Panc1 (cell line): ENCODE data around the gene SDHD.

Experiments used
- CTCF ChIP-seq: fragments of 450-650 bp; IDR thresholded peaks from 2 replicates; pipeline ENCODE4 v1.5.1; 2017; ENCODE audit warnings: mild to moderate bottlenecking
- POLR2AphosphoS5 ChIP-seq: IDR thresholded peaks from 2 replicates; pipeline ENCODE4 v1.6.1; 2012; ENCODE audit warnings: mild to moderate bottlenecking, low read depth, low read length, moderate library complexity
- REST ChIP-seq, 2 experiments: IDR thresholded peaks; 2 replicates each; pipeline ENCODE4 v1.6.1; 2011 to 2012; ENCODE audit warnings: low read depth in 2 of 2, control low read depth in 1 of 2, low read length in 1 of 2, mild to moderate bottlenecking in 1 of 2, moderate library complexity in 1 of 2; ENCODE audit not compliant: insufficient read depth in 1 of 2
- TCF7L2 ChIP-seq: IDR thresholded peaks from 2 replicates; pipeline ENCODE4 v1.6.1; 2011; ENCODE audit warnings: mild to moderate bottlenecking, low read depth, low read length, inconsistent platforms

- TF ChIP-seq CTCF (no peak), TCF7L2 (no peak), POLR2AphosphoS5 (no peak), REST (IDR thresholded peaks at IDR 0.05; ENCODE audit: insufficient read depth in 1 of 2, low read depth in 2 of 2, low read length in 1 of 2) (no peak)
Observed at GRCh38 chr11:112087212-112087611, 539 bp downstream of the SDHD start.
